Inflammatory macrophage treated with lipopolysaccharide for 4 hours (primary cell): Measurements from ENCODE around the gene OR1Q1.
"Not testable (repeated sequence)": the region's sequence is repeated elsewhere in the genome, so short reads cannot be mapped to it uniquely, and the experiment has no call there.

Source experiments
- DNase-seq: peaks from one replicate; pipeline ENCODE4 v3.0.0-alpha.2; 2020

OR1Q1 gene

DNA sequence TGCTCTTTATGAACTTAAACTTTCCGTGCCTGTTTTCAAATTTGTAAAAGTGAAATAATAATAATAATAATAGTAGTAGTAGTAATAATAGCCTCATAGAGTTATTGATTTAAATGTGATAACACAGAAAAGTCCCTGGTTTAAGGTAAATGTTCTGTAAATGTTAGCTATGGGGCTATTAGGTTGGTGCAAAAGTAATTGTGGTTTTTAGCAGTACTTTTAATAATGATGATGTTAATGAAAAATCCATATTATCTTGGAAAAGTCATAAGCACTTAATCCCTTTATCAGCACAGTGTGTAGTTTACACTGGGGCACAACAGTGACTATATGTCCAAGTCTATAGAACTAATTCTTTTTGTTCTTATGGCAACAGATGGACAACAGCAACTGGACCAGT, at the start of gene OR1Q1:
OR1Q1 (plus strand) TSS at position 377 of the 400 bp plus-strand sequence; CDS start at position 377, 0 bp downstream.
- no peak for DNase-seq

DNA sequence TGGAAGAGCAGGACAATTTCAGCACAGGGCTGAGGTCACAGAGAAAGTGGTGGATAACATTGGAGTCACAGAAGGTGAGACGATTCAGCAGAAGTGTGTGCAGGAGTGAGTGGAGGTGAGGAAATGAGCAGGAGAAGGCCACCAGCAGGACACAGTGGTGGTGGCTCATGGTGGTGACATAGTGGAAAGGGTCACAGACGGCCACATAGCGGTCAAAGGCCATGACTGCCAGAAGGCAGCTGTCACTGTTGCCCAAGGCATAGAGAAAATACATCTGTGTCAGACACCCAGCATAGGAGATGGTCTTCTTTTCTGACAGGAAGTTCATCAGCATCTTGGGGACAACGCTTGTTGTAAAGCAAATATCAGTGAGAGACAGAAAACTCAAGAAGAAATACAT, 46.6 kb upstream of the OR1Q1 start:
- no peak for DNase-seq

DNA sequence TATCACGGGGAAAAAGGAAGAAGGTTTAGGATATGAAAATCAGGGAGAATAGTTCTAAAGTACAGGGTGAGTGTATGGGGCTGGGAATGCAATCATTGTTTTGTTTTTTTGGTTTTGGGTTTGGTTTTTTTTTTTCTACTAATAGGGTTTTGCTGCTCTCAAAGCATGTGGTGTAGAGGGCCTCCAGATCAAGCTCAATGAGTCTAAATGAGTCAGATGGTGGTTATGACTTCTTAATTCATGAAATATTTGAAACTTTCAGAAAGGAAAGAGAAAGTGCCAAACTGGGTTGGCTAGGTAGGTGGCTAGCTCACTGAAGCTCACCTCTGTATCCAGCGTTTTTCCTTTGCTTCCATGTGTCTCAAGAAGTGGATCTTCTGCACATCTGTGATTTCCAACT, 42.1 kb upstream of the OR1Q1 start:
- DNase-seq, result no peak

DNA sequence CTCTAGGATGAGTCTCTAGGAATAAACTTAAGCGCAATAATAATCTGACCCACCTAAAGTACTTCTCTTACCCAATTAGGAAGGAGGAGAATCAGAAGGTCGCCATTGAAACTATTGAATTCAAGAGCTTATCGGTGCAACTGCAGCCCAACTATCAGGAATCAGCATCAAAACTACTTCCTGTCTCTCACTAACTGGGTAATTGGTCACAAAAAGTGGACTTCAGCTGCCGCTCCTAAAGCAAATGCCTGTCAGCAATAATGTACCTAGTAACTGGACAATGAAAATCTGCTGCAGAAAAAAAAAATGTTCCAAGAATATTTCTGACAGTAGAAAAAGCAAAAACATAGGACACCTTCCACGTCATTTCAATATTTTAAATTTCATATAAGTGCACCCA, 34.7 kb upstream of the OR1Q1 start:
- no peak for DNase-seq

GRCh38 chr9:122580360-122580759, 34.2 kb upstream of the OR1Q1 start:
- no peak for DNase-seq

DNA sequence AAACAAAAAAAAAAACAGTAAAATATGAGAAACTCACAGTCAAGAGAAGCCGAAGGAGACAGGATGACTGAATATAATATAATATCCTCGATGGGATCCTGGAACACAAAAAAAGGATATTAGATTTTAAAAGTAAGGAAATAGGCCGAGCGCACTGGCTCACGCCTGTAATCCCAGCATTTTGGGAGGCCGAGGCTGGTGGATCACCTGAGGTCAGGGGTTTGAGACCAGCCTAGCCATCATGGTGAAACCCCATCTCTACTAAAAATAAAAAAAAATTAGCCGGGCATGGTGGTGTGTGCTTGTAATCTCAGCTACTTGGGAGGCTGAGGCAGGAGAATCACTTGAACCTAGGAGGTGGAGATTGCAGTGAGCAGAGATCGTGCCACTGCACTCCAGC, 31.3 kb upstream of the OR1Q1 start, which contains the start of gene OR1L8:
OR1L8 (minus strand) TSS at position 101 of the 400 bp plus-strand sequence. CDS start 14,907 bp downstream, outside the sequence.
- not testable (repeated sequence) for DNase-seq

GRCh38 chr9:122605691-122606090, 8.8 kb upstream of the OR1Q1 start:
- DNase-seq, result no peak

GRCh38 chr9:122606587-122606986, 8.0 kb upstream of the OR1Q1 start:
- no peak for DNase-seq

DNA sequence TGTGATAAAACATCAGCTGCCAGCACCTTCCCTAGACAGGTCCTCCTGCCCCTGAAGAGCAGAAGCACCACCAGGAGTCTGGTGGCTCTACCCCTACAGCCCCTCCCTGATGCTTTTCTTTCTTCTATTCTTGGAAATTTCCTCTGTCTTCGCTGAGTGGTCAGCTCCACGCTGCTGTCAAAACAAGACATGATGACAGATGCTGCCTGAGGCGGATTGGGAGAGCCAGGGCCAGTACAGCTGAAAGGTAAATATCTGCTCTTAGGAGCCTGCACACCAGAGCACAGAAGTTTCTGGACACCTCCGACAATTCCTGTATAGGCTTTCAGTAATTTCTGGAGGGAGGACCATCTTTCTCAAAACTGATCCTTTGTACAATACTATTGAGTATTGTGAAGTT, 4.7 kb upstream of the OR1Q1 start:
- DNase-seq, result no peak

- no peak for DNase-seq
Measured at GRCh38 chr9:122619996-122620395, 5.5 kb downstream of the OR1Q1 start.

DNA sequence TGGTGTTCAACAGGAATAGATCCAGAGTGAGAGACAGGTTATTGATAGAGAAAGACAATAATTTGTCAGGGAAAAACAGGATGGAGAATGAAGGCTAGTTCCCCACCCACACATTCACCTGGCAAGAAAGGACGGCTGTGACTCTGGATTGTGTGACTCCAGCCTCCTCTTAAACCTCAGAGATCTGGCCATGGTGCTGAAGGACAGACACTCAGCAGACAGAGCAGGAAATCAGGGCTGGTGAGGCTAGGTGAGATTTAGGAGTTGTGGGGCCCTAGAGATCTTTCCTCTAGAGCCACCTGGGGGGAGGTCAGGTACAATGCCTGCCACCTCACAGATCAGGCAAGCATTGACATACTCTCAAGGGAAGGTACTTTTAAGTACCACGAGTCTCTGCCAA, 27.7 kb downstream of the OR1Q1 start:
- DNase-seq, result no peak

- no peak for DNase-seq
Measured at GRCh38 chr9:122656378-122656777, 41.8 kb downstream of the OR1Q1 start.

GRCh38 chr9:122657527-122657926, 43.0 kb downstream of the OR1Q1 start, which contains the start of gene OR1B1:
Gene OR1B1, minus strand, starts transcription at chr9:122657627.
- no peak for DNase-seq

- no peak for DNase-seq
Measured at GRCh38 chr9:122661416-122661815, 46.9 kb downstream of the OR1Q1 start, which contains the start of gene OR1L1. Gene OR1L1, plus strand, starts transcription at chr9:122661716. Its CDS starts 0 bp downstream, at chr9:122661716.
